Measurements from ENCODE around the gene SUSD2. TPM values are rescaled to one million over a fixed set of nuclear protein-coding genes. Genes with fewer than 3 reads are reported as not detected.

Gene SUSD2
- total RNA-seq, 1 donor from 2014 or later, result 4.5 TPM

GRCh38 chr22:24190159-24190540 lies 8.9 kb downstream of the SUSD2 start:
- no peaks in the 10 kb centered on the region for H3K9me3 Mint-ChIP-seq (ENCODE audit: unreplicated experiment)
- no peak for DNase-seq (ENCODE audit: extremely low spot score, unreplicated experiment)
- peaks cover 27% of the 10 kb centered on the region for H3K4me1 Mint-ChIP-seq (ENCODE audit: unreplicated experiment)
- TF ChIP-seq, protein P1, sequence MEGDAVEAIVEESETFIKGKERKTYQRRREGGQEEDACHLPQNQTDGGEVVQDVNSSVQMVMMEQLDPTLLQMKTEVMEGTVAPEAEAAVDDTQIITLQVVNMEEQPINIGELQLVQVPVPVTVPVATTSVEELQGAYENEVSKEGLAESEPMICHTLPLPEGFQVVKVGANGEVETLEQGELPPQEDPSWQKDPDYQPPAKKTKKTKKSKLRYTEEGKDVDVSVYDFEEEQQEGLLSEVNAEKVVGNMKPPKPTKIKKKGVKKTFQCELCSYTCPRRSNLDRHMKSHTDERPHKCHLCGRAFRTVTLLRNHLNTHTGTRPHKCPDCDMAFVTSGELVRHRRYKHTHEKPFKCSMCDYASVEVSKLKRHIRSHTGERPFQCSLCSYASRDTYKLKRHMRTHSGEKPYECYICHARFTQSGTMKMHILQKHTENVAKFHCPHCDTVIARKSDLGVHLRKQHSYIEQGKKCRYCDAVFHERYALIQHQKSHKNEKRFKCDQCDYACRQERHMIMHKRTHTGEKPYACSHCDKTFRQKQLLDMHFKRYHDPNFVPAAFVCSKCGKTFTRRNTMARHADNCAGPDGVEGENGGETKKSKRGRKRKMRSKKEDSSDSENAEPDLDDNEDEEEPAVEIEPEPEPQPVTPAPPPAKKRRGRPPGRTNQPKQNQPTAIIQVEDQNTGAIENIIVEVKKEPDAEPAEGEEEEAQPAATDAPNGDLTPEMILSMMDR (IDR thresholded peaks at IDR 0.05), result no peak
- H3K36me3 Mint-ChIP-seq (ENCODE audit: unreplicated experiment), result no peaks in the 10 kb centered on the region
- no peaks in the 10 kb centered on the region for H3K27me3 Mint-ChIP-seq (ENCODE audit: unreplicated experiment)
- H3K27ac Mint-ChIP-seq (ENCODE audit: unreplicated experiment), result peak overlapping the region; percentile 52
- H3K4me3 Mint-ChIP-seq (ENCODE audit: unreplicated experiment), result no peak overlapping the region

DNA sequence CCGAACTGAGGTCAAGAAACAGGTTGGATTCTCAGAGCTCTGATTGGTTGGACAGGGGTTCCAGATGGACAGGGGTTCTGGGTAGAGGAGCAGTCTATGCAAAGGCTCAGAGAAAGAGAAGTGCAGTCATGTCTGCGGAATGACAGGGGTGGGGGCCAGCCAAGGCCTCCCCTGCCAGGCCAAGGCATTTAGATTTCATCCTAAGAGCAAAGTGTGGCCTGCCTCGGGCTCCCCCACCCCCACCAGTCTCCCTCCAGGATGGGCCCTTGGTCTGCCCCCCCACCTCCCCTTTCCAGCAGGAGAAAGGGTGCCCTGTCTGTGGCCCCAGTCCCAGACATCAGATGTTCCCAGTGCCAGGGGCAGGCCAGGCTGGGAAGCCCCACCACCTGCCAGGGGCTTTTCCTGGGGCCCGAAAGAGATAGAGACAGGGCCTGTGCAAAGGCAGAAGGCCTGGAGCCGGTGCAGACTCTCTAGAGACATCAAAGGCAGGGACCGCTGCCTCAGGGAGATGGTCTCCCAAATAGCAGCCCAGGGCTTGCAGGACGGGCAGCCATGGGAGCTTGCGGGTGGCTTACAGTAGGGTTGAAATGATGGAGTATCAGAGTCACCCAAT lies 9.4 kb downstream of the SUSD2 start:
- H3K27me3 Mint-ChIP-seq (ENCODE audit: unreplicated experiment), result no peaks in the 10 kb centered on the region
- TF ChIP-seq, protein P1 (IDR thresholded peaks at IDR 0.05), result no peak
- no peak for DNase-seq (ENCODE audit: extremely low spot score, unreplicated experiment)

DNA sequence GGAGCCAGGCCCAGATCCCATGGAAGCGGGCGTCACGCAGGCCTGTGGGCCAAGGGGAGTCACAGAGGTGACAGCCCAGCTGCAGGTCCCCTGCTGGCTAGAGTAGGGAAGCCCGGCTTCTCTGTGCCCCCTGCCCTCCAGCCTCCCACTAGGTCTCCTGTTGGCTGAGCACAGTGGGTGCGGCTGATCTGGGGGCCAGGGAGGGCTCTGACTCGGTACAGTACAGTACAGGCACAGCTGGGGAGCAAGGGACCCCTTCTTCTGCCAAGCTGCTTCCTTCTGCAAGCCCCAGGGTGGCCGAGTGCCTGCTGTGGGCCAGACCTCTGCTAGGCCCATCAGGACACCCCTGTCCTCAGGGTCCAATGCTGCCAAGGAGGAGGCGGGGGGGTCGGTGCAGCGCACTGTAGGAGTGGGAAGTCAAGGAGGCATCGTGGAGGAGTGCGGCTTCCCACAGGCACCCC lies 10.1 kb downstream of the SUSD2 start:
- H3K36me3 Mint-ChIP-seq (ENCODE audit: unreplicated experiment), result no peaks in the 10 kb centered on the region
- no peak for DNase-seq (ENCODE audit: extremely low spot score, unreplicated experiment)

More for the DNA sequence above, 9.4 kb downstream of the SUSD2 start:
- H3K27ac Mint-ChIP-seq (ENCODE audit: unreplicated experiment), result peak overlapping the region; percentile 38
- peaks cover 27% of the 10 kb centered on the region for H3K4me1 Mint-ChIP-seq (ENCODE audit: unreplicated experiment)
- no peak overlapping the region for H3K4me3 Mint-ChIP-seq (ENCODE audit: unreplicated experiment)
- H3K36me3 Mint-ChIP-seq (ENCODE audit: unreplicated experiment), result no peaks in the 10 kb centered on the region
- no peaks in the 10 kb centered on the region for H3K9me3 Mint-ChIP-seq (ENCODE audit: unreplicated experiment)

DNA sequence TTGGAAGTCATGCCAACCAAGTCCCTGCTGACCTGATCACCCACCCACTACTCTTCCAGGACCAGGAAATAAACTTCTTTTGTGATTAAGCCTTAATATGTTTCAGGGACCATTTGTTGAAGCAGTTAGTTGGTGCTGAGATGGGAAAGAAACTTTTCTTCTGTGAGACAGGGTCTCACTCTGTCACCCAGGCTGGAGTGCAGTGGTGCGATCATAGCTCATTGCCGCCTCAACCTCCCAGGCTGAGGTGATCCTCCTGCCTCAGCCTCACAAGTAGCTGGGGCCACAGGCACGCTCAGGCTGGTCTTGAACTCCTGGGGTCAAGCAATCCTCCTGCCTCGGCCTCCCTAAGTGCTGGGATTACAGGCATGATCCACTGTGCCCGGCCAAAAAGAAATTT lies 10.6 kb downstream of the SUSD2 start:
- no peak overlapping the region for H3K4me3 Mint-ChIP-seq (ENCODE audit: unreplicated experiment)
- H3K27me3 Mint-ChIP-seq (ENCODE audit: unreplicated experiment), result no peaks in the 10 kb centered on the region
- no peak for DNase-seq (ENCODE audit: extremely low spot score, unreplicated experiment)
- H3K4me1 Mint-ChIP-seq (ENCODE audit: unreplicated experiment), result peaks cover 27% of the 10 kb centered on the region
- no peaks in the 10 kb centered on the region for H3K36me3 Mint-ChIP-seq (ENCODE audit: unreplicated experiment)
- TF ChIP-seq, protein P1 (IDR thresholded peaks at IDR 0.05), result no peak
- no peaks in the 10 kb centered on the region for H3K9me3 Mint-ChIP-seq (ENCODE audit: unreplicated experiment)
- H3K27ac Mint-ChIP-seq (ENCODE audit: unreplicated experiment), result no peak overlapping the region

More for the DNA sequence above, 10.1 kb downstream of the SUSD2 start:
- no peaks in the 10 kb centered on the region for H3K27me3 Mint-ChIP-seq (ENCODE audit: unreplicated experiment)
- peaks cover 27% of the 10 kb centered on the region for H3K4me1 Mint-ChIP-seq (ENCODE audit: unreplicated experiment)
- no peaks in the 10 kb centered on the region for H3K9me3 Mint-ChIP-seq (ENCODE audit: unreplicated experiment)
- TF ChIP-seq, protein P1 (IDR thresholded peaks at IDR 0.05), result no peak
- H3K4me3 Mint-ChIP-seq (ENCODE audit: unreplicated experiment), result no peak overlapping the region
- H3K27ac Mint-ChIP-seq (ENCODE audit: unreplicated experiment), result peak overlapping the region; percentile 38

GRCh38 chr22:24198682-24199052 lies 17.4 kb downstream of the SUSD2 start:
- H3K9me3 Mint-ChIP-seq (ENCODE audit: unreplicated experiment), result no peaks in the 10 kb centered on the region
- TF ChIP-seq, protein P1 (IDR thresholded peaks at IDR 0.05), result no peak
- H3K27ac Mint-ChIP-seq (ENCODE audit: unreplicated experiment), result no peak overlapping the region
- H3K4me3 Mint-ChIP-seq (ENCODE audit: unreplicated experiment), result no peak overlapping the region
- no peaks in the 10 kb centered on the region for H3K27me3 Mint-ChIP-seq (ENCODE audit: unreplicated experiment)
- no peak for DNase-seq (ENCODE audit: extremely low spot score, unreplicated experiment)
- H3K4me1 Mint-ChIP-seq (ENCODE audit: unreplicated experiment), result peaks cover 22% of the 10 kb centered on the region
- no peaks in the 10 kb centered on the region for H3K36me3 Mint-ChIP-seq (ENCODE audit: unreplicated experiment)

Data from osteocyte (in vitro differentiated cells).